ENCODE measurements around the gene RAB36. TPM values are rescaled to one million over a fixed set of nuclear protein-coding genes. Genes with fewer than 3 reads are reported as not detected.

RAB36 gene
- total RNA-seq, 3 donors from 2014 or later: 1.0 to 6.4 (median 1.2) TPM

DNA sequence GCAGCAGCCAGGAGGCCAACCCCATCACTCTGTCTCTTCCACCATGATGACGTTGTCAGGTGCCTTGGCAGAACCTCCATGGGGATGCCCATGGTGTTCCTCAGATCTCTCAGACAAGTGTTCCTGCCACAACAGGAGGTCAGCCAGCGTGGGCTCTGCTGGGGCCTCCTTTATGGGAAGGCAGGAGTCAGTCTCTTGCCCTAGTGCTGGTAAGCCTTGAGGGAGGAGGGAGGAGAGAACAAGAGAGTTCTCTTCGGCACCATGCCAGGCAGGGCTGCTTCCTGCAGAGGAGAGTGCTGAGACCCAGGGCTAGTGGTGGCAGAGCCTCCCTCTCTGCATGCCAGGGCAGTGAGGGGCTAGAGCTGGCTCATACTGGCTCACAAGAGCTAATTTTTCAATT lies 42.5 kb upstream of the RAB36 start:
- DNase-seq (no peak), ATAC-seq (no peak)
- Histone ChIP-seq H3K36me3 (ENCODE audit: low read depth) (no peaks in the 10 kb centered on the region), H3K9me3 (no peaks in the 10 kb centered on the region), H3K4me1 (ENCODE audit: low read depth) (peaks cover 5% of the 10 kb centered on the region), H3K4me3 (no peak overlapping the region)
- intact Hi-C loops (cut with DNase I, micrococcal nuclease): no loop called here
- no peak for TF ChIP-seq CTCF (IDR thresholded peaks at IDR 0.05)

- ATAC-seq (no peak), DNase-seq (no peak)
- intact Hi-C loops (cut with DNase I, micrococcal nuclease): no loop called here
- no peaks in the 10 kb centered on the region for H3K9me3 ChIP-seq
- peaks cover 5% of the 10 kb centered on the region for H3K4me1 ChIP-seq (ENCODE audit: low read depth)
- H3K4me3 ChIP-seq: no peak overlapping the region
- TF ChIP-seq CTCF (IDR thresholded peaks at IDR 0.05): no peak
- no peaks in the 10 kb centered on the region for H3K36me3 ChIP-seq (ENCODE audit: low read depth)
Measured at GRCh38 chr22:23103199-23103954, 41.9 kb upstream of the RAB36 start.

- Histone ChIP-seq H3K9me3 (no peaks in the 10 kb centered on the region), H3K36me3 (ENCODE audit: low read depth) (no peaks in the 10 kb centered on the region), H3K4me3 (no peak overlapping the region), H3K4me1 (ENCODE audit: low read depth) (no peaks in the 10 kb centered on the region)
- DNase-seq (no peak), ATAC-seq (no peak)
- intact Hi-C loops (cut with DNase I, micrococcal nuclease): no loop called here
- no peak for TF ChIP-seq CTCF (IDR thresholded peaks at IDR 0.05)
Measured at GRCh38 chr22:23104187-23104971, 40.9 kb upstream of the RAB36 start.

DNA sequence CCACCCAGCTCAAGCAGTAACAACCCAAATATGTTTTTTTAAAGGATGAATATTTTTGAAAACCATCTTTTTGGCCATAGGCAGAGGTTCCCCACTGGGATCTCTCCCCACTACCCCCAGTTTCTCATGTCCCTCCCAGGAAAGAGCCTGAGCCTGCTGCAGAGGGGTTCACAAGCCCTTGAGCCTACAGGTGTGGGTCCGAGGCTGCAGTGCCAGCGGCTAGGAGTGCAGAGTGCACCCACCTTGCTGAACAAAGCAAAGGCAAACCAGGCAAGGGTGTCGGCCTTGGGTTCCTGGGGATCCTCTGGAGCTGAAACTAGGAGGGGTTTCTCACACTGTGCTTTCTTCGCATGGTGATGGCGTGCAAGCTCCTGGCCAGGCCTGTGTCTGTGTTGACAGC lies 40.0 kb upstream of the RAB36 start:
- intact Hi-C loops (cut with DNase I, micrococcal nuclease): no loop called here
- no peaks in the 10 kb centered on the region for H3K4me1 ChIP-seq (ENCODE audit: low read depth)
- no peak for TF ChIP-seq CTCF (IDR thresholded peaks at IDR 0.05)
- no peaks in the 10 kb centered on the region for H3K36me3 ChIP-seq (ENCODE audit: low read depth)
- no peak for ATAC-seq
- DNase-seq: no peak
- no peaks in the 10 kb centered on the region for H3K9me3 ChIP-seq
- no peak overlapping the region for H3K4me3 ChIP-seq

DNA sequence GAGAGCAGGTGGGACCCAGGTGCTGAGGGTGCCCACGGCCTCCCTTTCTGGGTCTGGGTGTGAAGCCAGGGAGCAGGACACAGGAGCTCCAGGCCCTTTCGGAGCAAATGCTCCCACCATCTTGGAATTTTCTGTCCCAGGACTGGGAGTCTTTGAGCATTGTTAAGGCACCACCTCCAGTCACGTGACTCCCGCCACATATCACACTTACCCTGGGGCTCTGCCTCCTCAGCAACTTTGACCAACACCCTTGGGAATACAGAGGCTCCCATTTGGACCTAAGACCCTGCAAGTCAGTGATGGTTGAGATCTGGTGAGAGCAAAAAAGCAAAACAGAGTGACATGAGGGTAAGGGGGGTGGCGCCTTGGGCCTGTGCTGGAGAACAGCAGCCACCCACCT lies 39.4 kb upstream of the RAB36 start:
- intact Hi-C loops (cut with DNase I, micrococcal nuclease): no loop called here
- H3K36me3 ChIP-seq (ENCODE audit: low read depth): no peaks in the 10 kb centered on the region
- no peaks in the 10 kb centered on the region for H3K9me3 ChIP-seq
- DNase-seq: no peak
- H3K4me3 ChIP-seq: no peak overlapping the region
- no peaks in the 10 kb centered on the region for H3K4me1 ChIP-seq (ENCODE audit: low read depth)
- no peak for TF ChIP-seq CTCF (IDR thresholded peaks at IDR 0.05)
- no peak for ATAC-seq
